Mammary epithelial cell (primary cell): ENCODE measurements around the gene SMAD7.

Source experiments
- EZH2 ChIP-seq: IDR thresholded peaks from 2 replicates; pipeline ENCODE4 v1.6.1; 2012; ENCODE audit warnings: low read length, inconsistent platforms, borderline replicate concordance
- TF ChIP-seq, protein P1 (sequence below), 2 donors: IDR thresholded peaks in 1 of 2; conservative IDR thresholded peaks in 1 of 2; 2 replicates each; pipeline ENCODE4 v1.5.1; 2011 to 2012; ENCODE audit warnings: inconsistent platforms in 2 of 2, low read length in 2 of 2, mild to moderate bottlenecking in 2 of 2, control low read depth in 1 of 2, low read depth in 1 of 2; ENCODE audit not compliant: insufficient read depth in 1 of 2; ENCODE audit errors: extremely low read depth in 1 of 2

DNA sequence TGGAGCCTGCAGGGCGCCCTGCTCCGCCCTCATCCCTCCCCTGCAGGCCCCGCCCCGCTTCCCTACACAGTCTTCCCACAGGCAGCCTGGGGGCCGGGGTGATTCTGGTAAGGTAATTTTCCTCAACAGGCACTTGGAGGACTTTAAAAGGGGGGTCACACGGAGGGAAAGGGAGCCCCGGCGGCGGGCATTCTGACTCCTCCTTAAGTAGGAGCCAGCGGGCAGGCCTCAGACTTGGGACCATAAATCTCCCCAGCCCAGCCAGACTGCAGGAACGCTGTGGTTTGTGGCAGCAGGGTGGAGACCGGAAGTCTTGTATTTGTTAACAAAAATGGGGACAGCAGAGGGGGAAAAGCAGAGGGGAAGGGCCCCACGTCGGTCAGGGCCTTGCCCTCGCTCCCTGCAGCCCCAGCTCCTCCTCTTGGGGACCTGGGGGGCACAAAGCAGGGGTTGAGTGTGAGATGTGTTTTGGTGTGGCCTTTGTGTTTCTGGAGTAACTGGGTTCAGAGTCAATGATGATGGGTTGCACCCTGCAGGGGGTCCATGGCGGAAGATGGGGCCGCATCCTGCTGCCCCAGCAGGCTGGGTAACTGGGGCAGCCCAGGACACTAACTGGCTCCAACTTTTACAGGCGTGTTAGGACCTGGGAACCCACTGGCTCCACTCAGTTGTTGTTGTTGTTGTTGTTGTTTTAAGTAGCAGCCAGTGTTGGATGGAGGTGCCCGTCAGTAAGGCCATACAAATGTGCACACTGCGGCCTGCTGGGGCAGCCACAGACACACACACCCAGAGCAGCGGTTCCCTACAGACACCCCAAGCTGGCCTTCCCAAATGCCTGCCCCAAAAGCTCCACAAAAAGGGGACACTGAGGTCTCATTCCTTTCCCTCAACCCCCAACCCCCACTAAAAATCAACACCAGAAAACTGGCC lies 27.7 kb downstream of the SMAD7 start:
- TF ChIP-seq, protein P1, sequence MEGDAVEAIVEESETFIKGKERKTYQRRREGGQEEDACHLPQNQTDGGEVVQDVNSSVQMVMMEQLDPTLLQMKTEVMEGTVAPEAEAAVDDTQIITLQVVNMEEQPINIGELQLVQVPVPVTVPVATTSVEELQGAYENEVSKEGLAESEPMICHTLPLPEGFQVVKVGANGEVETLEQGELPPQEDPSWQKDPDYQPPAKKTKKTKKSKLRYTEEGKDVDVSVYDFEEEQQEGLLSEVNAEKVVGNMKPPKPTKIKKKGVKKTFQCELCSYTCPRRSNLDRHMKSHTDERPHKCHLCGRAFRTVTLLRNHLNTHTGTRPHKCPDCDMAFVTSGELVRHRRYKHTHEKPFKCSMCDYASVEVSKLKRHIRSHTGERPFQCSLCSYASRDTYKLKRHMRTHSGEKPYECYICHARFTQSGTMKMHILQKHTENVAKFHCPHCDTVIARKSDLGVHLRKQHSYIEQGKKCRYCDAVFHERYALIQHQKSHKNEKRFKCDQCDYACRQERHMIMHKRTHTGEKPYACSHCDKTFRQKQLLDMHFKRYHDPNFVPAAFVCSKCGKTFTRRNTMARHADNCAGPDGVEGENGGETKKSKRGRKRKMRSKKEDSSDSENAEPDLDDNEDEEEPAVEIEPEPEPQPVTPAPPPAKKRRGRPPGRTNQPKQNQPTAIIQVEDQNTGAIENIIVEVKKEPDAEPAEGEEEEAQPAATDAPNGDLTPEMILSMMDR (conservative IDR thresholded peaks at IDR 0.05 in 1 of 2, IDR thresholded peaks at IDR 0.05 in 1 of 2; ENCODE audit: extremely low read depth in 1 of 2, insufficient read depth in 1 of 2, low read depth in 1 of 2, low read length in 2 of 2) = no peak
- no peak for TF ChIP-seq EZH2
